Activated T-cell treated with anti-CD3 and anti-CD28 coated beads for 1 hour (primary cell): ENCODE data around the gene EFCAB6.

Source experiments
- DNase-seq: peaks from one replicate; pipeline ENCODE4 v3.0.0-alpha.2; 2020; ENCODE audit warnings: low read depth

Gene EFCAB6

DNA sequence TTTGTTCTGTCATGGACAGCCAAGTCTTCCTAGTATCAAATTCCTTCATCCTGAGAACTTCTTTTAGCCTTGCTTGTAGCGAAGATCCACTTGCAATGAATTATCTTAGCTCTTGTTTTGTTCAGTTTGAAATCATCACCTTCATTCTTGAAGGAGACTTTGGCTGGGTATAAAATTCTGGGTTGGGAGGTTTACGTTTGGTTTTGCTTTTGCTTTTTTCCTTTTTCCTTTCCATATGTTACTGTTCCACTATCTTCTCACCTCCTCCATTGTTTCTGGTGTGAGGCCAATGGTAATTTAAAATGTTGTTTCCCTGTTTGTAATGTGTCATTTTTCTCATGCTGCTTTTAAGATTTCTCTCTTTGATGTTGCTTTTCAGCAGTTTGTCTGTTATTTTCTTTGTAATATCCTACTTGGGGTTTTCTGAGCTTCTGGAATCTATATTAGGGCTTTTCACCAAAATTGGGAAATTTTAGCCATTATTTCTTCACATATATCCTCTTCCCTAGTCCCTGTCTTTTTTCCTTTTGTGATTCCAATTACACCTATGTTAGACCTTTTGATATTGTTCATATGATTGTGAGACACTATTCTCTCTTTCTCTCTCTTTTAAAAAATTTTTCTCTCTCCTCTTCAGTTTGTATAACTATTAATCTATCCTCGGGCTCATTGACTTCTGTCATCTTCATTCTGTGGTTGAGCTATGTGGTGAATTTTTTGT lies 172.7 kb downstream of the EFCAB6 start:
- DNase-seq = no peak

DNA sequence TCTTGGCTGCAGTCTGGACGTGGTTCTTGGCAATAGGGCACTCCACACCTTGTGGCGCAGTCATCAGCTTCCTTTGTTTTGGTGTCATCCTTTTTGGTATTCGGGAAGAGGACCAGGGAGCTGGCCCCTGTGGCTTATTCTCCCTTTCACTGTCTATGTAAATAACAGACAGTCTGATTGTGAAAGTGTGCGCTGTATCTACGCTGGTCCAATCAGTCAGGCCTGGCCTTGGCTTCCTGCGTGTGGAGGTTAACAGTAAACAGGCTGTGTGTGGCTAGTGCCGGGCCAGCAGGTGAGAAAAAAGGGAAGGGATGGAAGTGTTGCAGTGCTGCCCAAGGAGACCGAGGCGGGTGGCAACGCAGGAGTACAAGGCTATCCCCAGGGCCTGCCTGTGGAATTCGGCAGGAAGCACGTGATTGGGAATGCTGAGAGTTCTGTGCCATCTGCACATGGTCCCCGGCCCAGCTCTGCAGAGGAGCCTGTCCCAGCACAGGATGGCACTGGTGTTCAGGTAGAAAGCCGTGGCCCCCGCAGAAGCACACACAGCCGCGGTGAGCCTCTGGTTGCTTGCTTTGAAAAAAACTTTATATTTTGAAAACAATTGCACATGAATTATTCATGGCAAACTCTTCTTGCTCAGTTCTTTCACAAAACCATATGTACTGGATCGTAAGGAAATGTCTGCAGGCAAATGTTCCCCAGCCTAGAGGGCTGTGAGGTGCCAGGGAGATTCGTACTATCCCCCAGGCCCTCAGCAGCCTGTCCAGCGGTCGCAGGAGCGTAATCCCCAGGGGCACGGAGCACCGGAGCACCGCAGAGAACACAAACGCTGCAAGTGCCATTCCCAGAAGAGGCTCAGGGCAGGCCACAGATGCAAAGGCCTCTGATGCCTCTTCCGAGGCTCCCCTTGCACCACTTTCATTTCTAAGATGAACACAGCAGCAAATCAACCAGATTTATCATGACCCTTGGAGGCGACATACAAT lies 174.5 kb downstream of the EFCAB6 start:
- no peak for DNase-seq

DNA sequence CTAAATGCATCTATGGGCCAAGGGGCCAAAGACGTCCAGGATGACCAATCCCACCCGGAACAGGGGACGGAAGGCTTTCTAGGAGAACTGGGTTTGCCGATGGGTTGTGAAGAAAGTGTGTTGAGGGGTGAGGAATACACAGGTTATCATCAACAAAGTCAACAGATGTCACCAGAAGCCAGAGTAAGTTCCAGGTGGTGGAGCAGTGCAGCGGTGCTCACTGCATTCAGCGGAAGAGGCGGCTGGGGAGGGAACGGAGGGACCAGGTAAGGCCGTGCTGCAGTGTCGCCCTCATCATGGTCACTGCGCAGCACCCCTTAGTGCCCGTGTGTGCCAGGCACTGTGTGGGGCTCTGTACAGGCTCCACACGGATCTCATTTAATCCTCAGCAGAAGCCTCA lies 176.0 kb downstream of the EFCAB6 start:
- no peak for DNase-seq

DNA sequence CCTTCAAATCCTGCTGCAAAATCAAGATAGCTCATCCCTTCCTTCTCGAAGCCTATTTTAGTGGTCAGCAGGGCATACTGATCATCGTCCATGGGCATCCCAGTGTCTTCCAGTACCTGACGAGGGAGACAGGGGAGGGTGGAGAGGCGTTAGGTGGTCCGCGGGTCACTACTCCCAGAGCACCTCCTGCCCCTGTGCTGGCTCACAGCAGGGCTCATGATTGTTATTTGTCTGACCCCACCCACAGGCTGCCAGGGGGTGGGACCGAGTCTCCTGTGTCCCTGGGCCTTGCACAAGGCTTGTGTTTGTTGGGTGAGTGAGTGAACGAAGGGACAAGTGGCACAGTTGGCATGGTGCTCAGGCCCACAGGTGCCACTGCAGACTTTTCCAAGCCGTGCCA lies 177.0 kb downstream of the EFCAB6 start:
- no peak for DNase-seq

DNA sequence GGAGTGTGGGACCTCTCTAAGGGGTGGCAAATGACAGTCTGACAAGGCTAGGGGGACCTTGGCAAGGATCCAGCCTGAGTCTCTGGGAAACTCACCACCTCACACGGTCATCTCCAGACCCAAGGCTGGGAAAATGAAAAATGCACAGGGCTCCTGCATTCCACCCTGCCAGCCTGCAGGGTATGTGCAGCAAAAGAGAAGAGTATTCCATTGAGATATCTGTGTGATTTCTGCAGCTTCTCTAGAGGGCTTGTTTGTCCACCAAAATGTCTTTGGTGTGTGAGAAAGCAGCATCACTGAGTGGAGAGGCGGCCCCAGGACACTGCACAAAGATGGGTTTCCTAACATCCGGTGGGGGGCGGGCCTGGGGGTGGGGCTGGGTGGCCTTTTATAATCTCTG lies 177.8 kb downstream of the EFCAB6 start:
- no peak for DNase-seq

DNA sequence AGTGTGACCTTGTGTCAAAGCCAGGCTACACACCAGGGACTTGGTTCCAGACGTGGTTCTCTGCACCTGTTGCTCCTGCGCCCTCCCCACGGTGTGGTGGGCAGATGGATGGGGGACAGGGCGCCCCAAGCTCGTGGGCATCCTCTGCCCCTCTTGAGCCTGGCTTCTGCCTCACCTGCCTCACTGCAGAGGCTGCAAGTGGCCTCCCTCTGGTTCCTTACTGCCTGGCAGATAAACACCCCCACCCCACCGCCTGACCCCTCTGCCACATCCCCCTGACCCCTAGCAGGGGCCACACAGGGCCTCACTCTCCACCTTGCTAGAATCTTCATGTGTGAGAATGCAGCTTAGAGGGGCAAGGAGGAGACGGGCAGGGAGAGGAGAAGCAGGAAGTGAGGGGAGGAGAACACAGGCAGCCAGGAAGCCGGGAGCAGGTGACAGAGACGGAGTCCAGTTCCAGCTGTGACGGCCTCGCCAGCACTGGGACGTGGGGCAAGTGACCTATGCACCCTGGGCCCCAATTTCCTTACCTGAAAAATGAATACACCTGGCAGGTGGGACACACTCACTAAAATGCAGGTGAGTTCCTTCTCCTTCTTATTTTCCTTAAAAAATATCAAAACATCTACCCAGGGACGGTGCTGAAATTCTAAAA lies 178.3 kb downstream of the EFCAB6 start:
- DNase-seq = no peak

DNA sequence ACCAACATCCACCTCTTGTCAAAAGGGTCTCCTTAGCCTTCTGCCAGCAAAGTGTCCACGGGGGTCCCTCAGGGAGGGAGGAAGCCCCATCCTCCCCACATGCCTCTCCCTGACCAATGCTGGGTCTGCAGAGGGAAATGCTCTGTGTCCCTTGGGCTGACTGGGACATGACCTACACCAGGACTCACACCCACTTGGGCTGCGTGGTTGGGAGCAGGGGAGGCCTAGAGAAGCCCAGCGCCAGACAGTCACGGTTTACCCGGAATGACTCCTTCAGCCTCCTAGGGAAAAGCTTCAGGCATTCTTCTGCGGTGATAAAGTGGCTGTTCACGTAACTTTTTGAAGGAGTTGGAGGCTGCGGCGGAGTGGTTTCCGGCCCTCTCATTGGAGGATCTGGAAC lies 180.3 kb downstream of the EFCAB6 start:
- DNase-seq = no peak

DNA sequence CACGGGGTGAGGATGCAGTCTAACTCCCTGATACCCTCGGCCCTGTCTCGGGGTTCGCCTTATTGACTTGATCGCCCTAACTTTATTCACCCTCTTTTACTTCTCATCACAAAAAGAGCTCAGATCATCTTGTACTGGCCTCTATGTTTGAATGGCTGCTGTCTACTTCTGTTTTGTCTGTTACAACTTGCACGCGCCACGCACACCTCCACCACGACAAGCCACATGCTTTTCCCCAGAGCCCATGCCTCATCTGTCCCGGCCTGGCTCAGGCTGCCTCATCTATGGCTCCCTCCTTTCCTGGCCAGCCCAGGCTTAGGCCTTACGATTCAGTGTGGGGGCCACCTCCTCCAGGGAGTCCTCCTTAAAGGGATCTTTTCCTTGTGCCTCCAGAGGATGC lies 180.9 kb downstream of the EFCAB6 start:
- DNase-seq = no peak

DNA sequence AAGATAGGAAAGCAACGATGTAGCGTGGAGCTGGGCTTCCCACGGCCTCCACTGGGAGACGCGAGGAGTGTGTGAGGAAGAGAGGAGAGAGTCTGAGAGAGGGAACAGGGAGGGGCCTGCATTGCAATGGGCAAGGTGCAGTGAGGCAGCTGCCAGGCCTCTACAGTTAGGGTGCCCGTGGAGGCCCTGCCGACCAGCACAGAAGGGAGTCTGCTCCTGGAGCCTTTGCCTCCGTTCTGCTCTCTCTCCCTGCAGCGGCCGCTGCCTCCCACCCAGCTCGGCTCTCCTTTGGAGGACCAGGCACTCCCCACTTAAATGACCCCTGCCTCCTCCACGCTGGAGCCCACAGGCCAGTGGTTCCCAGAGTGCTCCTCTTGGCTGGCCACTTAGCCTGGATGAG lies 181.7 kb downstream of the EFCAB6 start:
- DNase-seq = no peak

DNA sequence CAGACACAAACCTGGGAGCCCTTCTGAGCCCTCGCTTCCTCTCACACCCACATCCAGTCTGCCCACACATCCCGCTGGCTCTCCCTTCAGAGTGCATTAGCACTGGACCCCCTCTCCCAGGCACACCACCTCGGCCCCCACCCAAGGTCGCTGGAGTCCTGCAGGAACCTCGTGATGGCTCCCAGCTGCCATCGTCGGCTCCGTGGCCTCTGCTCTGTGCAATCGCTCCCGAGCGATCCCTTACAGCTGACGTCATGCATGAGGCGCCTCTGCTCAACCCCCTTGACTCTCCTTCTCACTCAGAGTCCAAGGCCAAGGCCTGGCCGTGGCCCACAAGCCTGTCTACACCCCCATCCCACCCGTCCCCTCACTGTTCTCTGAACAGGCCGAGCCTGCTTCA lies 183.9 kb downstream of the EFCAB6 start:
- no peak for DNase-seq

DNA sequence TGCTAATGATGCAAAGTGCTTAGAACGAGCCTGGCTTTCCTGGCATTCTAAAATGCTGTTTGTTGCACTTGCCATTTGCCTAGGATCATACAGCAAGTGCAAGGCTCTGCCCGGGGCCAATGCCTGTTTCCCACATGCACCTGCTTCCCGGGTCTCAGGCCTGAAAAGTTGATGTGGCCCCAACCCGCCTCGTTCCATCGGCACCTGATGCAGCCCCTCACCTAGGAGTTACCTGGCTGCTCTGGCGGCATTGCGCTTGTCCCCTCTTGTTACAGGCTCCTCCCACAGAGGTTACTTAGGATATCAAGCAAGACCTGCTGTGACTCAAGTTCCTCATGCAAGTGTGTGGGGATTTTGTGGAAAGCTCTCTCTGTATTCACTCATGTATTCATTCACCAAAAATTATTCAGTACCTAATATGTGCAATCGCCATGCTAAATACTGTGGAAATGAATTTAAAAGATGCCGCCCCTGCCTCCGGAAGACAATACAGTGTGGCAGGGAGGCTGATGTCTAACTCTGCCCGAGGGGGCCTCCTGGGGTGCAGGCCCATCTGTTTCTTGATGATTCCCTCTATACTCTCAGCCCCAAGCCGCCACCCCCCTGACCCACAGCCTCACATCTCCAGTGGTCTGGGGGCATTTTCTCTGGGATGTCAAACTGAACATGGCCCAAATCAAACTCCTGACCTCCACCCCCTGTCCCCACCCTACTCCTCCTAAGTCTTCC lies 184.5 kb downstream of the EFCAB6 start:
- no peak for DNase-seq

DNA sequence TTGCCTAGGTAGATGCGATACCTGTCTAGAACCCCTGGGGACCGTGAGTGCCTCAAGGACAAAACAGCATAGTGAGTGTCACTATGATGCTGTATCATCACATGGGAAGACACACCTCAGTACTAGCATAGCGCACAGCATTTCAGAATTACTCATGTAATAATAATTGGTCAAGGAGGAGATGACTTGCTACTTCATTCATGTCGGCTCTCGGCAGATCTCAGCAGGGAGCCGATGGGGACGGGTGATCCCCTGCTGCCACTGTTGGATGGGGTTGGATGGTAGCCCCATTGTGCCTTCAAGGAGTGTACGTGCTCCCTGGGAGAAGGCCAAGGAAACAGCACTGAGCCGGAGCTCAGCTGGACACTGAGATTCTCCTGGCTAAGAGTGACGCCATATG lies 186.9 kb downstream of the EFCAB6 start:
- no peak for DNase-seq

DNA sequence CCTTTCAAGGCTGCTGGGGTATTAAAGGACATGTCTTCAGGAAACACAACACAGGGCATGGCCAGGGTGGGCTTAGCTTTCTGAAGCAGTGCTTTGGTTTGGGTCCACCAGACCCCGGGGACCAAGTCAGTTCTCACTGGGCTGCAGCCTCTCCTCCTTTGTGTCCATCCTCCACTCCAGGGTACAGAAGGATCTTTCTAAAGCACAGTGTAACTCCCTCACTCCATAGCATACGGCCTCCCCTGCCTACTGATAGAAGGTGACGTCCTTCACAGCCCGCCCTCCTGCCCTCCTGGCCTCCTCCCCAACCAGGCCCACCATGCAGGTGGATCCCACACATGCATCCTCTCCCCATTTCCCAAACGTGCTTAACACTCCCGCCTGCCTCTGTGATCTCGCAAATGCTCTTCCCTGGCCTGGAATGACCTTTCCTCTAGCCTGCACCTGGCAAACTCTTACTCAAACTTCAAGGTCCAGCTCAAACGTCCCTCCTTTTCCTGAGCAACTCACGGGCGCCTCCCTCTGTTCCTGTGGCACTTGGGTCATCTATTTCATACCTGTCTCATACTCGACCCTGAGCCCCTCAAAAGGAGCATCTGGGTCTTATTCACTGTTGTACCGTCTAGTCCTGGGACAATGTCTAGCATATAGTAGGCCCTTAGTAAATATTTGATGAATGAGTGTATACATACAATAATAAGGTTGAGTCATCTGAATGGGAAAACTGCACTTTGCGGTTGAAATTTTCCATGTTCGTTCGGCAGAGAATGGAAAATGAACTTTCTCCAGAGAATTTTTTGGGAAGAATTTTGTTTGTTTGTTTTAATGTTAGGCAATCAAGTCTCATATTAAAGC lies 187.7 kb downstream of the EFCAB6 start:
- no peak for DNase-seq

DNA sequence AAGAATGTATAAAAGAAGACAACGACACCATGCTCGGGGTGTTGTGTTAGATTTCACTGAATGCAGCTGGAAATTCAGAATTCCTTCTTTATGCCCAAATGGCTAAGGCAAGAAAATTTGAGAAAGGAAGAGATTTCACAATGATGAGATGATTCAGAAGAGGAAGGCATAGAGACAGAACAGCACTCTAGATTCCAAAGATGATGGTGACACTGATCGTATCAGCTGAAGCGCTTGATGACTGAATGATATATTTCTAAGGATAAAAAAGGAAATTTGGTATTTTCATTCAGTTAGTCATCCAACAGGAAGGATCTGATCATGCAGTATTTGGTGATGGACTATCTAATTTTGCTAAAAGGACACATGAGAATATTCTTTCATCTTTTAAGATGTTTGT lies 189.2 kb downstream of the EFCAB6 start:
- no peak for DNase-seq

DNA sequence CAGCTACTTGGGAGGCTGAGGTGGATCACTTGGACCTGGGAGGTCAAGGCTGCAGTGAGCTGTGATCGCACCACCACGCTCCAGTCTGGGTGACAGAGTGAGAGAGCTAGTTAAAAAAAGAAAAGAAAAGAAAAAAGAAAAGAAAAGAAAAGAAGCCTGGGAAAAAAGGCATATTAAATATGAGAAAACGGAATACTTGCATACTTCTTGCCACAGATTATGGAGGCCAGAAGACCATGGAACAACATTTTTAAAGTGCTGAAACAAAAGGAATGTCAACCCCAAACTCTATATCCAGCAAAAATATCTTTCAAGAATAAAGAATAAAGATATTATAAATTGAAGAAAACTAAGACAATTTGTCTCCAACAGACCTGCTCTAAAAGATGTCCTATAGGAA lies 191.9 kb downstream of the EFCAB6 start:
- DNase-seq = no peak

DNA sequence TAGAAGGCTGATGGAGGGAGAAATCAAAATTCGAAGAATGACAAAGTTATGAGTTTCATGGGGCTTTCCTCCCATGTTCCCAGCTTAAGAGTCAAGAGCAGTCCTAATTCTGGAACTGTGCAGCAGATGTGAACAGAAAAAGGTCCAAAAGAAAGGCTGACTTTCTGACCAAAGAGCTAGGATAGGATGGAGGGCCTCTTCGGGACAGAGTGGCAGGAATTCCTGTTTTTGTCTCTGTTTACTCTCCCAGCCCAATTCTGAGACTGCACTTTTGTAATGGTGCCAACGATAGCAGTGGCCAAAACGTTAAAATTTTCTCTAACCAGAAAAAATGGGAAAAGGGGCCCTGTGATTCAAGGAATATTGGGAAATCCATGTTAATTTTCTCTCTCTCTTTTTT lies 193.6 kb downstream of the EFCAB6 start:
- no peak for DNase-seq

DNA sequence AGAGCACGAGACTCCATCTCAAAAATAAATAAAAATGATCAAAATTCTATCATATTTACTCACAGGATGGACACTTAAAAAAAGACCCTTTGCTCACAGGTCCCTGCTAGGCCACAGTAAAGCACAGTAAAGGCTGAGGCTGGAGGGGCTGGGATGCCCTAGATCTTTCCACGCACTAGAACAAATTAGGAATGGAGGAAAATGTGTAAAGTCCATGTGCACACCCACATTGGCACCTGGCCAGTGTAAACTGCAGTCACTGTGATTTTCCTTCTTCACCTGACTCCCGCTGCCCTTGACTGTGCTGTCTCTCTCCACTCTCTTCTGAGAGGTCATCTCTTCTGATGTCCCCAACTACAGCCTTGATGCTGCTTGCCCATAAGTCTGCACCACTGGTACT lies 195.5 kb downstream of the EFCAB6 start:
- DNase-seq = no peak

DNA sequence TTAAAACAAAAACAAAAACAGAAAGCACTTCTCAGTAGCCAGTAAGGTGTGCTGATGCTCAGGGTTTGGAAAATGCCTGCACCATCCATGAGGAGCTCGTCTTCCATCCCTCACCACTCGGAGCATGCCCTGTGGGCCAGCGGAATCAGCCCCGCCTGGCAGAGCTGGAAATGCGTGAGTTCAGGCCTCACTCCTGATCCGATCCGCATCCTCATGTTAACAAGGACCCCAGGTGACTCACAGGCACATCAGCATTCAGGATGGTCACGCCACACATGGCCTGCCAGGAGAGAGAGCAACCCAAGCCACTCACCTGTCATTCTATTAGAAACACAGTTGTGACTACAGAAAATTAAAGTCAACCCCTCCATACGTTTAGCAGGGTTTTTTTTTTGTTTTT lies 211.8 kb downstream of the EFCAB6 start:
- DNase-seq = no peak

DNA sequence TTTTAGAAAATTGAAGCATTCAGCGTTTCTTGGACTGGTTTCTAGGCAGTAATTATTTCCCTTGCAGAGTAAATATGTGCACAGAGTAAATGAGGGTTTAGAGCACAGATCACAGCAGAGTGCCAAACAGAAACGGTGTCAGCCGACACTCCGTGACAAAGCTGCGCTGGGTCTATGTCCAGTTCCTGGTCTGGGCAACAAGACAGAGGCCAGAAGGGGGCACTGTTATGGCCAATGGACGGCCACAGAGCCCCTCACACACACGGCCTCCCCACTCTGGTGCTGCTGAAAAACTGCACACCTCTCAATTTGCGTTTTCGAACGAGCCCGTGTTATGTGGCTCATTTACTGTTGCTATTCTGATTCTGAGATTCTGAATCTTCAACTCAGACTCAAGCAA lies 219.6 kb downstream of the EFCAB6 start:
- DNase-seq = no peak

DNA sequence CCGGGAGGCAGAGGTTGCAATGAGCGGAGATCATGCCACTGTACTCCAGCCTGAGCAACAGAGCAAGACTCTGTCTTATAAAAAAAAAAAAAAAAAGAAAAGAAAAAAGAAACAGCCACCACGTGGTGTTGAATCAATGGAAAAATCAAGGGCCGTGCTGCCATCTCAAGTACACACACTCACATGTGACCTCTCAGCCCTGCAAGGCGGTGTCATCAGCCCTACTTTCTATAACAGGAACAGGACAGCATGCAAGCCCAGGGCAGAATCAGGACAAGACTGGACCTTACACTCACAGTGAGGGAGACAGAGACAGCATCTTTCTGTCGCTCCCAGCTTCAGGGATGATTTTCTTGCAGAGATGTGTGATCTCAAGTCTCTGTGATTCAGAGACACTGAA lies 220.7 kb downstream of the EFCAB6 start:
- no peak for DNase-seq

DNA sequence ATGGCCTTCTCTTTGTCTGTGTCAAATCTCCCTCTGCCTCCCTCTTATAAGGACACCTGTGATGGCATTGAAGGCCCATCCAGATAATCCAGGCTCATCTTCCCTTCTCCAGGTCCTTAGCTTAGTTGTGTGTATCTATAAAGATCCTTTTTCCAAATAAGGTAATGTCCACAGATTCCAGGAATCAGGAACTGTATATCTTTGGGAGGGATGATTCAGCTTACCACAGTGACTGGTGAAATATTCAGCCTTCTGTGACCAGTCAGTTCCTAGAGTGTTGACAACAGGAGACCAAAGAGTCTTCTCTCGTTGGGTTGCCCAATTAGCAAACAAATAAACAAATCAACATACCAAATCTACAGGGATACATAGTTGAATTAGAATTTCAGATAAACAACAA lies 224.5 kb downstream of the EFCAB6 start:
- DNase-seq = no peak
